H54 (cell line): ENCODE data around the gene FAM78B.

ENCODE experiments used
- DNase-seq: peaks from one replicate; pipeline ENCODE4 v3.0.0; 2011; ENCODE audit warnings: low spot score, mixed read lengths; ENCODE audit not compliant: insufficient read length
- FAIRE-seq: peaks from 3 replicates; lab custom pipeline; 2011; peaks lifted over from hg19 to GRCh38; lab: Jason Lieb, UNC
- POLR2A ChIP-seq: IDR thresholded peaks from 2 replicates; pipeline ENCODE4 v1.6.1; 2011; ENCODE audit warnings: low read depth, mild to moderate bottlenecking, low read length

FAM78B gene

GRCh38 chr1:166039436-166040201, 127.2 kb downstream of the FAM78B start:
- FAIRE-seq (no peak), DNase-seq (no peak)
- no peak for TF ChIP-seq POLR2A

- TF ChIP-seq POLR2A = no peak
- no peak for DNase-seq
- FAIRE-seq = no peak
Observed at GRCh38 chr1:166036092-166036491, 130.7 kb downstream of the FAM78B start.

- no peak for TF ChIP-seq POLR2A
- DNase-seq (no peak), FAIRE-seq (no peak)
Observed at GRCh38 chr1:166032572-166033371, 134.0 kb downstream of the FAM78B start.

GRCh38 chr1:166031932-166032571, 134.7 kb downstream of the FAM78B start:
- DNase-seq (no peak), FAIRE-seq (no peak)
- TF ChIP-seq POLR2A = no peak

GRCh38 chr1:166029196-166029945, 137.4 kb downstream of the FAM78B start:
- DNase-seq = no peak
- no peak for TF ChIP-seq POLR2A
- no peak for FAIRE-seq

- no peak for FAIRE-seq
- DNase-seq = no peak
- no peak for TF ChIP-seq POLR2A
Observed at GRCh38 chr1:166026555-166026954, 140.2 kb downstream of the FAM78B start.

GRCh38 chr1:166026143-166026542, 140.7 kb downstream of the FAM78B start:
- no peak for TF ChIP-seq POLR2A
- DNase-seq (no peak), FAIRE-seq (no peak)

GRCh38 chr1:166020210-166020609, 146.6 kb downstream of the FAM78B start:
- no peak for FAIRE-seq
- no peak for TF ChIP-seq POLR2A

More at GRCh38 chr1:166020210-166020609, 146.6 kb downstream of the FAM78B start:
- no peak for DNase-seq
